ENCODE data around the gene ABTB1. TPM values are rescaled to one million over a fixed set of nuclear protein-coding genes. Genes with fewer than 3 reads are reported as not detected.
"Not testable (repeated sequence)": the region's sequence is repeated elsewhere in the genome, so short reads cannot be mapped to it uniquely, and the experiment has no call there.

ABTB1 gene
- total RNA-seq, 2 donors from 2014 or later: 14.9 to 22.9 TPM

- Histone ChIP-seq H3K27me3 (no peaks in the 10 kb centered on the region), H3K36me3 (no peaks in the 10 kb centered on the region), H3K4me3 (no peak overlapping the region), H3K27ac (peak overlapping the region; percentile 70), H3K4me1 (peaks cover 7% of the 10 kb centered on the region), H3K9me3 (no peaks in the 10 kb centered on the region), H3K9ac (ENCODE audit: low read depth in 2 of 2, low read length in 2 of 2) (no peak overlapping the region)
- intact Hi-C loops (cut with DNase I): no loop called here
- no peak for TF ChIP-seq CTCF (IDR thresholded peaks at IDR 0.05)
- no peak for DNase-seq
Measured at GRCh38 chr3:127699416-127700300, 26.9 kb downstream of the ABTB1 start.

- DNase-seq: no peak
- no peak for TF ChIP-seq CTCF (IDR thresholded peaks at IDR 0.05)
- Histone ChIP-seq H3K36me3 (no peaks in the 10 kb centered on the region), H3K4me3 (no peak overlapping the region), H3K4me1 (peaks cover 7% of the 10 kb centered on the region), H3K27me3 (no peaks in the 10 kb centered on the region), H3K9ac (ENCODE audit: low read depth in 2 of 2, low read length in 2 of 2) (no peak overlapping the region), H3K27ac (no peak overlapping the region), H3K9me3 (no peaks in the 10 kb centered on the region)
- intact Hi-C loops (cut with DNase I): no loop called here
Measured at GRCh38 chr3:127700406-127700805, 27.7 kb downstream of the ABTB1 start.

GRCh38 chr3:127701280-127701911, 28.6 kb downstream of the ABTB1 start:
- intact Hi-C loops (cut with DNase I): no loop called here
- no peaks in the 10 kb centered on the region for H3K36me3 ChIP-seq

GRCh38 chr3:127702151-127702578, 29.4 kb downstream of the ABTB1 start:
- no peaks in the 10 kb centered on the region for H3K9me3 ChIP-seq
- no peak overlapping the region for H3K4me3 ChIP-seq
- TF ChIP-seq CTCF (IDR thresholded peaks at IDR 0.05): no peak
- no peaks in the 10 kb centered on the region for H3K27me3 ChIP-seq
- H3K27ac ChIP-seq: no peak overlapping the region
- no peak overlapping the region for H3K9ac ChIP-seq (ENCODE audit: low read depth in 2 of 2, low read length in 2 of 2)
- intact Hi-C loops (cut with DNase I): no loop called here
- DNase-seq: no peak
- no peaks in the 10 kb centered on the region for H3K4me1 ChIP-seq
- no peaks in the 10 kb centered on the region for H3K36me3 ChIP-seq

More at GRCh38 chr3:127701280-127701911, 28.6 kb downstream of the ABTB1 start:
- Histone ChIP-seq H3K27ac (peak overlapping the region; percentile 12), H3K4me3 (no peak overlapping the region), H3K27me3 (no peaks in the 10 kb centered on the region), H3K9me3 (no peaks in the 10 kb centered on the region), H3K4me1 (peaks cover 7% of the 10 kb centered on the region), H3K9ac (ENCODE audit: low read depth in 2 of 2, low read length in 2 of 2) (no peak overlapping the region)
- no peak for TF ChIP-seq CTCF (IDR thresholded peaks at IDR 0.05)
- DNase-seq: no peak

- intact Hi-C loops (cut with DNase I); H3K9me3 ChIP-seq; DNase-seq; H3K4me3 ChIP-seq; H3K27ac ChIP-seq; H3K9ac ChIP-seq (ENCODE audit: low read depth in 2 of 2, low read length in 2 of 2); H3K4me1 ChIP-seq; H3K27me3 ChIP-seq; H3K36me3 ChIP-seq: not testable (repeated sequence)
Measured at GRCh38 chr3:127704840-127705239, 32.1 kb downstream of the ABTB1 start.

- no peak for DNase-seq
- no peak overlapping the region for H3K27ac ChIP-seq
Measured at GRCh38 chr3:127706312-127706711, 33.6 kb downstream of the ABTB1 start.

More at GRCh38 chr3:127706312-127706711, 33.6 kb downstream of the ABTB1 start:
- Histone ChIP-seq H3K4me1 (no peaks in the 10 kb centered on the region), H3K9ac (ENCODE audit: low read depth in 2 of 2, low read length in 2 of 2) (no peak overlapping the region), H3K36me3 (peaks cover 6% of the 10 kb centered on the region), H3K27me3 (no peaks in the 10 kb centered on the region), H3K9me3 (no peaks in the 10 kb centered on the region), H3K4me3 (no peak overlapping the region)
- TF ChIP-seq CTCF (IDR thresholded peaks at IDR 0.05): no peak
- intact Hi-C loops (cut with DNase I): no loop called here

Data from colonic mucosa (tissue), 4 donors.